Vagina (tissue), 2 donors: ENCODE results near the gene G3BP1.

ENCODE experiments used
- POLR2A ChIP-seq, 2 donors: fragments of 450-650 bp; IDR thresholded peaks; one replicate each; pipeline ENCODE4 v1.6.1; 2017; ENCODE audit warnings: antibody characterized with exemption in 2 of 2, mild to moderate bottlenecking in 2 of 2, moderate library complexity in 2 of 2
- POLR2AphosphoS5 ChIP-seq, 2 donors: sonication (generic); formaldehyde crosslinking; IDR thresholded peaks; one replicate each; pipeline ENCODE4 v1.9.0; 2017; ENCODE audit warnings: antibody characterized with exemption in 2 of 2, mild to moderate bottlenecking in 2 of 2, low read depth in 1 of 2; ENCODE audit not compliant: insufficient read depth in 1 of 2
- TF ChIP-seq, protein P1 (sequence below), 3 experiments: fragments of 450-650 bp in 2 of 3; fragments of 200-600 bp in 1 of 3; sonication (generic) in 1 of 3; IDR thresholded peaks; one replicate each; pipeline ENCODE4 v1.5.1; 2017 to 2019; ENCODE audit warnings: antibody characterized with exemption in 3 of 3, mild to moderate bottlenecking in 2 of 3, moderate library complexity in 2 of 3

- TF ChIP-seq, protein P1, sequence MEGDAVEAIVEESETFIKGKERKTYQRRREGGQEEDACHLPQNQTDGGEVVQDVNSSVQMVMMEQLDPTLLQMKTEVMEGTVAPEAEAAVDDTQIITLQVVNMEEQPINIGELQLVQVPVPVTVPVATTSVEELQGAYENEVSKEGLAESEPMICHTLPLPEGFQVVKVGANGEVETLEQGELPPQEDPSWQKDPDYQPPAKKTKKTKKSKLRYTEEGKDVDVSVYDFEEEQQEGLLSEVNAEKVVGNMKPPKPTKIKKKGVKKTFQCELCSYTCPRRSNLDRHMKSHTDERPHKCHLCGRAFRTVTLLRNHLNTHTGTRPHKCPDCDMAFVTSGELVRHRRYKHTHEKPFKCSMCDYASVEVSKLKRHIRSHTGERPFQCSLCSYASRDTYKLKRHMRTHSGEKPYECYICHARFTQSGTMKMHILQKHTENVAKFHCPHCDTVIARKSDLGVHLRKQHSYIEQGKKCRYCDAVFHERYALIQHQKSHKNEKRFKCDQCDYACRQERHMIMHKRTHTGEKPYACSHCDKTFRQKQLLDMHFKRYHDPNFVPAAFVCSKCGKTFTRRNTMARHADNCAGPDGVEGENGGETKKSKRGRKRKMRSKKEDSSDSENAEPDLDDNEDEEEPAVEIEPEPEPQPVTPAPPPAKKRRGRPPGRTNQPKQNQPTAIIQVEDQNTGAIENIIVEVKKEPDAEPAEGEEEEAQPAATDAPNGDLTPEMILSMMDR (IDR thresholded peaks at IDR 0.05): no peak
- TF ChIP-seq POLR2AphosphoS5 (IDR thresholded peaks at IDR 0.05; ENCODE audit: insufficient read depth in 1 of 2, low read depth in 1 of 2): no peak
- TF ChIP-seq POLR2A (IDR thresholded peaks at IDR 0.05): no peak
Observed at GRCh38 chr5:151793358-151793757, 21.6 kb downstream of the G3BP1 start.
